Glomerular visceral epithelial cell (primary cell): ENCODE results near the gene BCO2.
"Not testable (repeated sequence)": the region's sequence is repeated elsewhere in the genome, so short reads cannot be mapped to it uniquely, and the experiment has no call there.

Source experiments
- DNase-seq: peaks from one replicate; pipeline ENCODE4 v3.0.0-alpha.2; 2016; ENCODE audit errors: extremely low spot score

The BCO2 gene

GRCh38 chr11:112166562-112166961 is 8.8 kb upstream of the BCO2 start:
- no peak for DNase-seq

DNA sequence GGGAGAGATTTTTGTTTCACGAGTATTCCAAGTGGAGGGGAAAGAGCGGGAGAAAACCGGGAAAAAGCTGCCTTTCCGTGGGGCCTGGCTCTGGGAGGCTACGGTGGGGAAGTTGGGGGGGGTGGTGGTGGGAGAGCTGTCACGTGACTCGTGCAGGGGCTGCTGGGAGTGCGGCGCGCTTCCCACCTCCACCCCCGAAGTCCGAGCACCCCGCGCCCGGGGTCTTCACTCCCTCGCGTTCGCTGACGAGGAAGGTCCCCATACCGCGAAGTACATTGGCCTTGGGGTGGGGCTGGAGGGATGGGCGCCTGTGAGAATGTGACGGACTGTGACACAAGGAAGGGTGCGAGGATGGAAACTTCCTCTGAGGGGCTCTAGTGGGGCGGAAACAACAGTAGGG is 8.2 kb upstream of the BCO2 start, which contains the start of gene TEX12:
TEX12 (plus strand) TSS at position 228 of the 400 bp plus-strand sequence. CDS start 1,897 bp downstream, outside the sequence.
- no peak for DNase-seq

- peak; percentile 44 for DNase-seq
Measured at GRCh38 chr11:112172362-112172994, 2.8 kb upstream of the BCO2 start.

- no peak for DNase-seq
Measured at GRCh38 chr11:112173152-112173551, 2.2 kb upstream of the BCO2 start.

DNA sequence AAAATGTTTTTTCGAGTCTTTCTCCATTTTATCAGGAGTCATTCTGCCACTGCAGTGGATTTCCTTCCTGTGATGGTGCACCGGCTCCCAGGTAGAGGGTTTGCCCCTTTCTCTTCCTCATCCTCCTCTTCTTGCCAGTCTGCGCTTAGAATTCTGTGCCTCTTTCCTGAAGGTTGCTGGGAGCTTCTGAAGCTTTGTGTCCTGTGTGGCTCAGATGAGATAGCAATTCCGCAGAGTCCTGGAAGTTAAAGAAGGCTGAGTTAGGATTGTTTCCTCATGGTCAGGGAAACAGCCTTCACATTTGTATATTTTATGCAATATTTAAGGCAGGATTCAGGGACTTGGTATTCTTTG is 264 bp downstream of the BCO2 start:
- DNase-seq = no peak

- no peak for DNase-seq
Measured at GRCh38 chr11:112176077-112176476, 765 bp downstream of the BCO2 start.

GRCh38 chr11:112177589-112177988 is 2.3 kb downstream of the BCO2 start:
- DNase-seq = no peak

- DNase-seq = no peak
Measured at GRCh38 chr11:112178428-112178827, 3.1 kb downstream of the BCO2 start.

DNA sequence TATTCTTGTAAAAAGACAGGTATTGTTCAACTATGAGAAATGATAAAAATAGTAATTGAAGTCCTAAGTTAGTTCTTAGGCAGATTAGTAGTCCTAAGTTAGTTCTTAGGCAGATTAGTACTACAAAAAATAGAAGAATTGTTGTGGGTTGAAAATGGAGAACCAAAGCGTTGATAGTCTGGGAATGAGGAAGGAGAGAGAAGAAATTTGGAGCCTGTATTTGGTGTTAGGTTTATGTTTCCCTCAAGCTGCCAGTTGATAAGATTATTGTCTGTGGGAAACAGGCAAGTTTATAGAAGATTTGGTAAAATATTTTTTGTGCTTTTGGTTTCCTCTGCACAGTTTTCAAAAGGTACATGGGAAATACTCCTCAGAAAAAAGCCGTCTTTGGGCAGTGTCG is 3.6 kb downstream of the BCO2 start:
- no peak for DNase-seq

- no peak for DNase-seq
Measured at GRCh38 chr11:112179601-112180000, 4.3 kb downstream of the BCO2 start.

DNA sequence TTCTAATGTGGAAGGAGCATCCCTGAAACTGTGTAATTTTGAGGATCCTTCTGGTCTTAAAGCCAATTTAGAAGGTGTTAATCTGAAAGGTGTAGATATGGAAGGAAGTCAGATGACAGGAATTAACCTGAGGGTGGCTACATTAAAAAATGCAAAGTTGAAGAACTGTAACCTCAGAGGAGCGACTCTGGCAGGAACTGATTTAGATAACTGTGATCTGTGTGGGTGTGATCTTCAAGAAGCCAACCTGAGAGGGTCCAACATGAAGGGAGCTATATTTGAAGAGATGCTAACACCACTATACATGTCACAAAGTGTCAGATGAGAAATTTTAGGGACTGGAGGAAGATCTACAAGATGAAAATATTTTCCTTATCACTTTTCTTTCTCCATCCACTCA is 7.6 kb downstream of the BCO2 start:
- DNase-seq = no peak

GRCh38 chr11:112185883-112186282 is 10.6 kb downstream of the BCO2 start:
- no peak for DNase-seq

DNA sequence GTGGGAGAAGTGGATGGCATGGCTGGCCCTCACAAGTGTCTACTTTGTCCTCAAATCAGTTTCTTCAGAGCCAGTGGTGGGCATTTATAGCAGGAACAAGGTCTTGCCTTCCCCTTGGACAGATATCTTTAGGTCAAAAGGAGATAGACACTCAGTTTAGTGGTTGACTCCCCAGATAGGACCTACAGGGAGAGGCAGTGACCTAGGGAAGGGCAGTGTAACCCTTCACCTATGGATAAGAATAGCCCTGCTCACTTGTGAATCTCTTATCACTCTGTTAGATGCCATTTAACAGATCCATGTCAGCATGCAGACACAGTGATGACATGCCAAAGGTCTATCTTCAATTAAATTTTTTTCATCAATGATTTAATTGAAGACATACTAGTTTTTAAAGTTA is 11.0 kb downstream of the BCO2 start:
- DNase-seq = no peak

GRCh38 chr11:112195113-112195512 is 19.8 kb downstream of the BCO2 start:
- DNase-seq = peak; percentile 81

GRCh38 chr11:112195951-112196351 is 20.6 kb downstream of the BCO2 start:
- DNase-seq = peak; percentile 65

GRCh38 chr11:112196519-112197087 is 21.3 kb downstream of the BCO2 start:
- DNase-seq = no peak

DNA sequence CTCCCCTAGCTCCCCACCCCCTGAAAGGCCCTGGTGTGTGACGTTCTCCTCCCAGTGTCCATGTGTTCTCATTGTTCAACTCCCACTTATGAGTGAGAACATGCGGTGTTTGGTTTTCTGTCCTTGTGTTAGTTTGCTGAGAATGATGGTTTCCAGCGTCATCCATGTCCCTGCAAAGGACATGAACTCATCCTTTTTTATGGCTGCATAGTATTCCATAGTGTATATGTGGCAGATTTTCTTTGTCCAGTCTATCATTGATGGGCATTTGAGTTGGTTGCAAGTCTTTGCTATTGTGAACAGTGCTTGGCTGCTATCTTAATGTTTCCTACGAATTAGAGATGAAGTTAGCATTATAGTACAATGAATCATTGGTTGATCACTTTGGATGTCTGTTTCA is 23.8 kb downstream of the BCO2 start:
- DNase-seq = not testable (repeated sequence)

DNA sequence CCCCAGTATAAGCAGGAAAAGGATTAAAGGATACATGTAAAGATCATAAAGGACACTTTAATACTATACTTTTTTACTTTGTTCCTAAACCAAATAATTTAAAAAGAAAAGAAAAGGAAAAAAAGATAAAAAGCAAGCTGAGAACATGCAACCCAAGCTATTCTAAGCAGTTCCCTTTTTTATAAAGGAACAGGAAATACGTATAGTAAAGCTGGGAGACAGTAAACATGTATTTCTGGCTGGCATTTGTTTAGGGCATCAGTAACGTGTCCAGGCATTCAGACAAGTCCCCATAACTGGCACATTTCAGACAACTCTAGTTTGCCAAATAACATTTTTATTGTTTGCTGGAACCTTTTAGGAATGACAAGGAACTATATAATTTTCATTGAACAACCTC is 24.9 kb downstream of the BCO2 start:
- DNase-seq = no peak

- DNase-seq = no peak
Measured at GRCh38 chr11:112206071-112206470, 30.8 kb downstream of the BCO2 start.

- no peak for DNase-seq
Measured at GRCh38 chr11:112210890-112211289, 35.6 kb downstream of the BCO2 start.

DNA sequence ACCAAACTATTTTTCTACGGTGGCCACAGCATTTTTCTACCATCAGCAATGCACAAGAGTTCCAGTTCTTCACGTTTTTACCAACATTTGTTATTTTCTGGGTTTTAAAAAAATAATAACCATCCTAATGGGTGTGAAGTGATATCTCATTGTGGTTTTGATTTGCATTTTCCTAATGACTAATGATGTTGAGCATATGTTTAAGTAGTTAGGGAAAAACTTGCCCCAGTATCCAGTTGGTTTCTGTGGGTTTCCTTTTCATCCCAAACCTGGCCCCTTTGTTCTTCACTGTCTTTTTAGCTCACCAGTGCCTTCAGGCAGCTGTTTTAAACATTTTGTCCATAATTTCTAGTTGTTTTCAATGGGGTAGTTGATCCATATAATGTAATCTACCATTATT is 36.2 kb downstream of the BCO2 start:
- DNase-seq = no peak

DNA sequence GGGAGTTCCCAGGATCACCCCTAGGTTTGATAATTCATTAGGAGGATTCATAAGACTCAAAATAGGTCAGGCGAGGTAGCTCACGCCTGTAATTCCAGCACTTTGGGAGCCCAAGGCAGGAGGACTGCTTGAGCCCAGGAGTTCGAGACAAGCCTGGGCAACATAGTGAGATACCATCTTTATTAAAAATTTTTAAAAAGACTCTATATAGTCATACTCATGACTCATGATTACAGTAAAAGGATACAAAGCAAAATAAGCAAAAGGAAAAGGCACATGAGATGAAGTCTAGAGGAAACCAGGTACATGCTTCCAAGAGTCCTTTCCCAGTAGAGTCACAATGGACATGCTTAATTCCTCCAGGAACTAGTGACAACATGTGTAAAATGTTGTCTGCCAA is 37.0 kb downstream of the BCO2 start:
- DNase-seq = no peak

- no peak for DNase-seq
Measured at GRCh38 chr11:112212710-112213109, 37.4 kb downstream of the BCO2 start.

DNA sequence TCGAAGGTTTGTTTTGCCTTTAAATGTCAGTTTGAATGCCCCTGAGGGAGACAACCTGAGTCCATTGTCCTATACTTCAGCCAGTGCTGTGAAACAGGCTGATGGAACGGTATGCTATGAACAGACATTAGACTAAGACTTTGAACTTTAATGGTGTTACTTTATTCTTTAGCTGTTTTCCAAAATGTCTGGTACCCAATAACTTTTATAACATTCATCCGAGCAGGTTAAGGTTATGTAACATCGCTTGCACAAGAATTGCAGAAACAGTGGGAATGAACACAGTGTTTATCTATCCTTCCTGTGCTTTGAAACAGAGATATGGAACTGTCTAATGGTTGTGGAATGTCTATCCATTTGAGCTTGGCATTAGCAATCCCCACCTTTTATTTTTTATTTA is 38.4 kb downstream of the BCO2 start:
- DNase-seq = no peak
